Calu3 (cell line): ENCODE measurements around the gene PAPSS1. TPM values are rescaled to one million over a fixed set of nuclear protein-coding genes. Genes with fewer than 3 reads are reported as not detected.

Experiments
- BruUV-seq: library from RNA; stranded (reverse); fragments of 400-500 nt; replicated peaks from 2 replicates; lab custom pipeline; 2021; lab: Mats Ljungman, UMichigan
- CTCF ChIA-PET: fragments of 300-600 bp; sonication (Branson Sonifier 250); formaldehyde crosslinking; loops from one replicate; lab custom pipeline; 2022; ENCODE audit warnings: antibody characterized with exemption; lab: Charles Lee
- DNase-seq: peaks from one replicate; pipeline ENCODE4 v3.0.0; 2022
- H3K27ac Mint-ChIP-seq: one replicate; pipeline ENCODE4 v1.8.0; 2022; ENCODE audit warnings: mixed read lengths; ENCODE audit not compliant: unreplicated experiment
- H3K27me3 Mint-ChIP-seq: one replicate; pipeline ENCODE4 v1.8.0; 2022; ENCODE audit warnings: mixed read lengths; ENCODE audit not compliant: unreplicated experiment
- H3K36me3 Mint-ChIP-seq: one replicate; pipeline ENCODE4 v1.8.0; 2022; ENCODE audit warnings: mild to moderate bottlenecking, moderate library complexity, mixed read lengths; ENCODE audit not compliant: insufficient read depth, unreplicated experiment
- H3K4me1 Mint-ChIP-seq: one replicate; pipeline ENCODE4 v1.8.0; 2022; ENCODE audit warnings: mild to moderate bottlenecking, low read depth, mixed read lengths; ENCODE audit not compliant: unreplicated experiment
- H3K4me3 Mint-ChIP-seq: one replicate; pipeline ENCODE4 v1.8.0; 2022; ENCODE audit warnings: mild to moderate bottlenecking, low read depth, moderate library complexity, mixed read lengths; ENCODE audit not compliant: unreplicated experiment
- H3K9me3 Mint-ChIP-seq: one replicate; pipeline ENCODE4 v1.8.0; 2022; ENCODE audit warnings: low read depth, mixed read lengths; ENCODE audit not compliant: unreplicated experiment
- CTCF ChIP-seq: fragments of 200-600 bp; IDR thresholded peaks from one replicate; pipeline ENCODE4 v1.8.0; 2022; ENCODE audit warnings: antibody characterized with exemption; ENCODE audit not compliant: unreplicated experiment
- intact Hi-C: fragments of 100-400 bp; cut with micrococcal nuclease; formaldehyde crosslinking; loops from one replicate; pipeline ENCODE4 v1.10.0; 2022; ENCODE audit not compliant: unreplicated experiment
- total RNA-seq: library from RNA; stranded (reverse); gene quantifications from 2 replicates; pipeline ENCODE4 v1.2.3, GENCODE V29; 2022

Gene PAPSS1
- total RNA-seq, 1 experiment from 2014 or later = 41.6 TPM

DNA sequence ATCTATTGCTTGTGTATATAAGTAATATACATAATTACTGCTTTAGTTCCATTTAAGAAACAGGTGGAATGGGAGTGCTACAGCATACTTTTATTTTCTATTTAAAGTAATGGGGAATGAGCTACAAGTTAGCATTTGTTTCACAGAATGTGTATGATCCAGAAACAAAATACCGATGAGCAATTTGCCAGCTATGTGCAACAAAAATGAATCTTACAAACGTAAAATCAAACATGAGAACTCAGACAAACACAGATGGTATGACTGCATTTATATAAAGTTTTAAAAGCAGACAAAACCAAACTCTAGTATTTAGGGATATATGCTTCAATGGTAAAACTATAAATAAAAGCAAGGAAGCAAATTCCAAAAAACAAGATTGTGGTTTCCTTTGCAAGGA, 141.7 kb downstream of the PAPSS1 start:
- Mint-ChIP-seq H3K27ac (no peak overlapping the region), H3K36me3 (no peaks in the 10 kb centered on the region), H3K9me3 (peaks cover 3% of the 10 kb centered on the region), H3K27me3 (peaks cover 10% of the 10 kb centered on the region), H3K4me3 (no peak overlapping the region), H3K4me1 (no peaks in the 10 kb centered on the region)
- TF ChIP-seq CTCF = no peak
- CTCF ChIA-PET = no interaction called here
- intact Hi-C loops = no loop called here
- no peak for DNase-seq
- no TSS peak for BruUV-seq

DNA sequence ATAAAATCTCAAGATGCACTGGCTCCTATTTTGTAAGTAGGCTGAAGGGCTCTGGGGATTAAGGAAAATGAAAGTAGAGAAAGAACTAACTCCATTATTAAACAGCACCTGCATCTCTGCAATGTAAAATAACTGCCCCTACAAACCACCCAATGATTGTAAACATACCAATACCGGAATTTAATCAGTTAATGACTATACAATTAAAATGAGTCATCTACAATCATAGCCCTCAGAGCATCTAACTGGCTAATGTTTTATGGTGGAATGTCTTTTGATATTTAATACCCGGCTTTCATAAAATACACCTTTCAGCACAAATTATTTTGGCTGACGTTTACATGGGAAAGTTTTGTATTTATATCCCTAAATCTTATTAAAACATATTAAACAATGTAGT, 142.3 kb downstream of the PAPSS1 start:
- Mint-ChIP-seq H3K27ac (no peak overlapping the region), H3K36me3 (no peaks in the 10 kb centered on the region), H3K4me1 (no peaks in the 10 kb centered on the region), H3K9me3 (peaks cover 3% of the 10 kb centered on the region), H3K27me3 (peaks cover 10% of the 10 kb centered on the region), H3K4me3 (no peak overlapping the region)
- no peak for DNase-seq
- intact Hi-C loops = no loop called here
- TF ChIP-seq CTCF = no peak
- CTCF ChIA-PET = no interaction called here
- no TSS peak for BruUV-seq

DNA sequence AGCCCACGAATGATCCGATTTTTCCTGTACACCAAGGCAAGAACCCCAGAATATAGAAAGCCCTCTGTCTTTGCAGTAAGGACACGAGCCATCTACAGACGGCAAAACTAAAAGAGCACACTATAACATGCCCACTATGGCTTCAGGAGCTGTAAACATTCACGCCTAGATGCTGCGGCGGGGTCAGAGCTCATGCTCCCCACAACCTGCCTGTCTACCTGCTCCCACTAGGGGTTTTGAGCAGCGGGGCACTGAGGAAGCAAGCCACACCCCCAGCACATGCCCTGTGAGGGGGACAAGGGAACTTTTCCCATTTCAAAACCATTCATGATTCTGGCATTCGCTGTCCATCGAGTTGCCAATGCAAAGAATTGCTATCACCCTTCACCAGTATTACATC, 144.8 kb downstream of the PAPSS1 start:
- DNase-seq = no peak
- Mint-ChIP-seq H3K4me3 (no peak overlapping the region), H3K27me3 (no peaks in the 10 kb centered on the region), H3K36me3 (no peaks in the 10 kb centered on the region), H3K27ac (no peak overlapping the region), H3K4me1 (no peaks in the 10 kb centered on the region), H3K9me3 (no peaks in the 10 kb centered on the region)
- TF ChIP-seq CTCF = no peak
- BruUV-seq = no TSS peak
- CTCF ChIA-PET = no interaction called here
- intact Hi-C loops = no loop called here

GRCh38 chr4:107572281-107572680, 147.8 kb downstream of the PAPSS1 start:
- intact Hi-C loops = no loop called here
- CTCF ChIA-PET = interaction anchor here (0.6 kb wide), 1 partner anchor 691 kb away, joined by 3 read pairs; no protein-coding TSS in a partner anchor
- no peak for DNase-seq
- Mint-ChIP-seq H3K27ac (no peak overlapping the region), H3K4me1 (no peaks in the 10 kb centered on the region), H3K9me3 (no peaks in the 10 kb centered on the region), H3K27me3 (no peaks in the 10 kb centered on the region), H3K4me3 (no peak overlapping the region), H3K36me3 (no peaks in the 10 kb centered on the region)
- no TSS peak for BruUV-seq
- no peak for TF ChIP-seq CTCF
